Kidney tubule cell (primary cell): Measurements from ENCODE around the gene SLC24A5.

ENCODE experiments used
- DNase-seq: peaks from one replicate; pipeline ENCODE4 v3.0.0-alpha.2; 2018; ENCODE audit warnings: low spot score

SLC24A5 gene

DNA sequence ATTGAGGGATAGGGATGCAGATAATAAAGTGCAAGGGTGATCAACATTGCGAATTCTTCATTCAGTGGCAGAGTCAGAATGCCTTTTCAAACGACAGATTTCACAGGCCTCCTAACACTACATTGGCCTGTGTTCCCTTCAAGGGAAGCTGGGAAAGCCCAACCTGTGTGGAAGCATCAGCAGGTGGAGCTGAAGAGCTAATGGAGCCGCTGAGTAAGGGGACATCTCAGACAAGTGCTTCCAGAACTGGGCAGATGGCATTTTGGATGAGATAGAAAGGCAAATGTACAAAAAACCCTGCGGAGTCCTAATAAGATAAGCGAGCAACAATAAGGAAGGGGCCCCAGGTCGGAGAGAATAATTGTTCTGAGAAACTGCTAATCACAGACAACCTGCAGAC lies 8.5 kb upstream of the SLC24A5 start:
- DNase-seq = peak; percentile 31

- no peak for DNase-seq
Observed at GRCh38 chr15:48119277-48119676, 1.5 kb upstream of the SLC24A5 start.

DNA sequence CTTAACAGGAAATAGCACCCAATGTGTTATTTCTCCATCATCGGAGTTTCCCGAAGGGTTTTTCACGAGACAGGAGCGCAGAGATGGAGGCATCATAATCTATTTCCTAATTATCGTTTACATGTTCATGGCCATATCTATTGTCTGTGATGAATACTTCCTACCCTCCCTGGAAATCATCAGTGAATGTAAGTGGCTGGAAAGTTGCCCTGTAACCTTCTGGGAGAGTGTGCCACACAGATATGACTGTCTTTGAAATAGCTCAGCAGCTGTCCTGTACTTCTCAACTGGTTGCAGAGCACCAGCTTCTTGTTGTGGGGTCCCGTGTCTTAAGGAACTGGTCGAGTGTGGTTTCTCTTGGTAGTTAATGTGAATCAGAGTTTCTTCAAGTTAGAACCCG lies 1.1 kb downstream of the SLC24A5 start:
- DNase-seq = no peak

- no peak for DNase-seq
Observed at GRCh38 chr15:48126667-48127355, 6.0 kb downstream of the SLC24A5 start.

DNA sequence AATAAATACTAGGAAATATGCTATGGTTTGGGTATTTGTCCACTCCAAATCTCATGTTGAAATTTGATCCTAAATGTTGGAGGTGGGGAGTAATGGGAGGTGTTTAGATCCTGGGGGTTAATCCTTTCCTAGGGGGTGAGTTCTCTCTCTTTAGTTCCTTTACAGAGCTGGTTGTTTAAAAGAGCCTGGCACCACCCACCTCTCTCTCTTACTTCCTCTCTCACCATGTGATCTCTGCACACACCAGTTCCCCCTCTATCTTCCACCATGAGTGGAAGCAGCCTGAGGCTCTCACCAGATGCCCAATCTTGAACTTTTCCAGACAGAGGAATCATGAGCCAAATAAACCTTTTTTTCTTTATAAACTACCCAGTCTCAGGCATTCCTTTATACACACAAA lies 10.5 kb downstream of the SLC24A5 start:
- DNase-seq = no peak

- DNase-seq = no peak
Observed at GRCh38 chr15:48132874-48133273, 12.1 kb downstream of the SLC24A5 start.

- no peak for DNase-seq
Observed at GRCh38 chr15:48143856-48144255, 23.1 kb downstream of the SLC24A5 start.

DNA sequence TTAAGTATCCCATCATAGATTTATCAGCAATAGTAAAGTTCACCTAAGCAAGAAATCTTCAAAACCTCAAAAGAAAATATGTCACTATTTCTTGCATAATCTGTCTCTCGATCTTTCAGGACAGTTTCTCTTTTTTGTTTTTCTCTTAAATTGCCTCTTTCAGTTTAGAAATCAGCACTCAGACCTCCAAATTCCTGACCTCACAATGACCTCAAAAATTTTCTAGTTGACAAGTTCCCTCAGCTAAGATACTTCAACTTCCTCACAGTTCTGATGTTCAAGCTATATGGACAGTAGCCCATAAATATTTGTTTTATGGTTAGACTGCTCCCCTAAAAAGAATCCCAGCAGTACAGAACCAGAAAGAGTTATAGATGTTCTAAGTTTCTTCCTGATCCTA lies 24.1 kb downstream of the SLC24A5 start:
- DNase-seq = no peak

DNA sequence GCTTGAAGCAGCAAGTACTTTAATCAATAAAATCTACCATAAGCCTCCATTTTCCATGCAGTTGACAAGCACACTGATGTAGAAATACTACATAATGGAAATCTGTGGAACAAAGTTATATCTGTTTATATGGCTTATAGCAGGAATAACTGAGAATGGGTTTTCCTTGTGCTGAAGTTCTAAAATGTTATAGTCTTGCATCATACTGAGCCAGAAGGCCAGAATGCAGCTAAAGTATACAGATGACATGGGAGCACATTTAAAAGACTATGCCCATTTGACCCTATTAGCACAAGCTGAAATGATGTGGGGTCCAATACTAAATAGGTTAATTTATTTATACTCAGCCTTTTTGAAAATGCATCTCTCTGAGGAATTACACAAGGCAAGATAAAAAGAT lies 25.1 kb downstream of the SLC24A5 start:
- DNase-seq = no peak

- no peak for DNase-seq
Observed at GRCh38 chr15:48147358-48147757, 26.6 kb downstream of the SLC24A5 start.

DNA sequence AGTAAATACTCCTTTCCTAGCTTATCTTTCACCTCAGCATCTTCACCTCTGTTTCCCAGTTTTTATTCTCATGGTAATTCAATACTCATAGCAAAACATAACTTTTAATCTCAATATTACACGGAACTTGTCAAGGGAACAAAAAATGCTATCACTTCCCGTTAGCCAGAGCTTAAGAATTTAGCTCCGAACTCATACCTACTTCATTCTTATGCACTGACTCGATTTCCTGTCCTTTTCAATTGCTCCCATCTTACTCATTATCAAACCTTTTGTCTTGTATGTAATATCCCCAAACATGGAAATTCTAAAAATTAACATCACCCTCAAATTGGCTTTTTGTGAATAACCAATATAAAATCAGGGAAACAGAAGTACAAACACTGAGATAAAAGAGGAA lies 29.1 kb downstream of the SLC24A5 start:
- peak; percentile 76 for DNase-seq

- no peak for DNase-seq
Observed at GRCh38 chr15:48153526-48153925, 32.7 kb downstream of the SLC24A5 start.

DNA sequence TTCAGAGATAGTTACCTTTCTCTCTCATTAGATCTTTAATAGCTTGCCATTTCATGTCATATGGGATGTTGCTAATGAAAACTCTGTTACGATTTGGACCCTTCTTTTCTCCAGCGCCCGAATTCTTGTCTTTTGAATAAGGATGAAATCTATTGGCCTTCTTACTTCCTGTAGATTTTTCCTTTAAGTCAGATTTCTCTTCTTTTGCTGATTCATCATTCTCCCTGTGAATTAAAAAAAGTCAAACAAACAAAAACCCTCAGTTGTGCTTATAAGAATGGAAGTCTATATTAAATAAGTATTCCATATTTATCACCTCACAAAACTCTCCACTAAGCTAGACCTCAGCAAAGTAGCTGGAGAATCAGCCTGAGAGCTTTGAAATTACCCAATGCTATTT lies 47.8 kb downstream of the SLC24A5 start:
- DNase-seq = no peak

DNA sequence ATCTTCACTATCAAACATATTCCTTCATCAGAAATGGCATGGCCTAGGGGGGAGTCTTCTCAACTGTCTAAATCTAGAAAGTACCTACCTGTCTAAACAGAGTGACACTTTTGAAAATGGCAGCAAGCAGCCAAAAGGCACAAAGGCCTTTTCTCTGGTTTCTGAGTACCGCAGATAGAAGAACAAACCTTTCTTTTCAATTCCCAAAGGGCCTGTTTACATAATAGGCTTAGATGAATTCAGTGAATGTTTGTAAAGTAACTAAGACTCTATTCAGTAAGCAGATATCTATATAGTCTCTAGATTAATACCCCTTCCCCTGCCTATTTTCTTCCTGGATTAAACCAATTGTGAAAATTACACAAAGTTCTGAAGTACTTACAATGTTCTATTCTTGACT lies 50.2 kb downstream of the SLC24A5 start:
- no peak for DNase-seq

- DNase-seq = no peak
Observed at GRCh38 chr15:48175126-48175525, 54.3 kb downstream of the SLC24A5 start.

GRCh38 chr15:48176112-48176511 lies 55.3 kb downstream of the SLC24A5 start:
- DNase-seq = peak; percentile 12

GRCh38 chr15:48176957-48177356 lies 56.2 kb downstream of the SLC24A5 start:
- DNase-seq = peak; percentile 62

DNA sequence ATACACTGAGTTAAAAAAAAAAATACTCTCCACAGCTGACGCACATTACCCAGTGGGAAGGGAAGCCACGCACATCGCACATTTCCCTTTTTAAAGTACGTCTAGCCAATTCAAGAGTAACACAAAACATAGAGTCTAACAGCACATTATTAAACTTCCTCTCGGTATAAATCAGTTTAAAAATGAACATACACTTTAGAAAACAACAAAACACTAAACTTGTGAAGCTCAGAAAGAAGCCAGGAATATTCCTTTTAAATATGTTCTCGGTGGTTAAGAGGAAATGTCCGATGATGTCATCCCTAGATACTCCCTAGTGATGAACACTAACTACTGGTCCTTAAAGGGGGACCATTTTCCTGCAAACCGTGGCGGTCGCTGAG lies 56.6 kb downstream of the SLC24A5 start:
- peak; percentile 80 for DNase-seq

DNA sequence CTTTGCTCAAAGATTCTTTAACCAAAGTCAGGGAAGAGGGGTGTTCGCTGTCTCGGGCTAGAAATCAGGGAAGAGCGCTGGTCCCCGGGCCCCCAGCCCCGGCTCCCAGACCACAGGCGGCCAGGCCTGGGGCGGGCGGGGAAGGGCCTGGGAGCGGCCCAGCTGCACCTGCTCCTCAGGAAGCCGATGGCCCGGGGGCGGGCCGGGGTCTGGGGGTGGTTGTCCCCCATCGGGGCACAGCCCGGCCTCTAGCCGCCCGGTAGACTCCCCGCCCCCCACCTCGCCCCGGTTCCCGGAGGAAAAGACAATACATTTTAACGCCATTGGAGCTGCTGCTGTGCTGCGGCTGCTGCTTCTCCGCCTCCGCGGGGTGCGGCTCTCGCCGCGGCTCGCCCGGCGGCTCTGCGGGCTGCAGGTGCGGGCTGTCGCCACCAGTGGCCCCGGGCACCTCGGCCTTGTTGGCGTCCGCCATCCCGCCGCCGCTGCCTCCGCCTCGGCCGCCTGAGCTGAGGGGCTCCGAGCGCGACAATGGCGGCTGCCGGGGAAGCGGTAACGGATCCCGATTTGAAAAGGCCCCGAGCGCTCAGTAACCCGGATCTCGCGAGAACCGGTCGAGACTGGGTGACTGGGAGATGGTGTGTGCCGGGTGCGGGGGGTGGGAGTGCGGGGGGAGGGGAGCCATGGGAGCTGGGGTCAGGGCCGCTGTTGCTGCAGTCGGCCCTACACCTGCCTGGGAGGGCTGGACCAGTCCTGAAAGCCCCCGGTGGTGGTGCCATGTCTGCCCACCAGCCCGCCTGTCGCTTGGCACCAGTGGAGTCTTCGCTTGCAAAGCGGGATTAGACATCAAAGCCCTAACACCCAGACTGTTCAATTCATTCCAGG lies 57.2 kb downstream of the SLC24A5 start, which contains the start of gene MYEF2:
TSS of gene MYEF2 (minus strand) at position 530 of the 882 bp plus-strand sequence. CDS start at position 472, 58 bp downstream.
- DNase-seq = peak; percentile 85

DNA sequence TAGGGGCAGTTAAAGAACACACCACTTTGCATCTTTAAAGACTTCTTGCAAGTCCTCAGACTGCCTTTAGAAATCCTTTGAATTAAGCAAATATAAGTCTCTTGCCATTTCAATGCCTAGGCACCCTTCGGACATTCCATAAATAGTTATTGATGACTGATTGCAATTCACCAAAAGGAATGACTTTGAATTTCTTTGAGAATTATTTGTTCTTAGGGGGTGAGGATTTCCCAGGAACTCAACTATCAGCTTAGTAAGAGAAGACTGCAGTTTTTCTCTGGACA lies 57.8 kb downstream of the SLC24A5 start:
- no peak for DNase-seq

DNA sequence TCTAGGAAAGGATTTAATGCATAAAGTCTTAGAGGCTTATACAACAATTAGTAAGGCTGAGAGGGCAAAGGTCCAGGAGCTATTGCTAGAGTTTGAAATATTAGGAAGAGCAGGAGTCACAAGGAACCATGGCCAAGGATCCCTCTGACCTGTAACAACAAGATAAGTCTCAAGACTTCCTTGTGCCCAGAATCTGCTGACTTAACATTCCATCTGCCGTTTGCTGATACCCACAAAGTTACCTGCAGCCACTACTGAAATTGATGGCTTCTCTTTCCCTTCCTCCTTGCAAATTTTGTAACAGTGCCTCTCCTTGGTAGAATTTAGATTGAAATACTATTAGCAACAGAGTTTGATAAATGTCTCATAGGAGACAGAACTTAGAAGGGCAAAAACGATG lies 62.0 kb downstream of the SLC24A5 start:
- no peak for DNase-seq

- no peak for DNase-seq
Observed at GRCh38 chr15:48185529-48185928, 64.7 kb downstream of the SLC24A5 start.

DNA sequence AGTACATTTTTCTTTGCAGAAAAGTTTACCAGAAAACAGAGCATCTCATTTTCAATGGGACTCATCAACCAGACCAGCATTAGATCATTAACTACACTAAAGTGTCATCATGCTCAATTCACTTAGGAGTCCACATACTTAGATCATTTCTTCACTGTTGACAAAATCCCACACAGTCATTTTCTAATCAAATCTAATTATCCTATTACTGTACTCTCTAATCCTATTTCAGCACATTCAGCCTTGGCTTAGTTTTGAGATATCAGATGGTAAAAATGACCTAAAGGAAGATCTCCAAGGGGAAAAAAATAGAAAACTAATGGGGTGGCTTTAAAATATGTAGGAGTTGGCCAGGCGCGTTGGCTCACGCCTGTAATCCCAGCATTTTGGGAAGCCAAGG lies 65.5 kb downstream of the SLC24A5 start:
- DNase-seq = no peak
